Colonic mucosa (tissue), 4 donors: Measurements from ENCODE around the gene FADS3. TPM values are rescaled to one million over a fixed set of nuclear protein-coding genes. Genes with fewer than 3 reads are reported as not detected.

Source experiments
- DNase-seq: peaks from one replicate; pipeline ENCODE4 v3.0.0-alpha.2; 2020
- H3K27ac ChIP-seq: fragments of 200-600 bp; one replicate; pipeline ENCODE4 v1.8.0; 2021
- H3K27me3 ChIP-seq: fragments of 200-600 bp; one replicate; pipeline ENCODE4 v1.8.0; 2021
- H3K36me3 ChIP-seq: fragments of 200-600 bp; one replicate; pipeline ENCODE4 v1.8.0; 2021
- H3K4me1 ChIP-seq: fragments of 200-600 bp; one replicate; pipeline ENCODE4 v1.8.0; 2021; ENCODE audit warnings: mild to moderate bottlenecking
- H3K4me3 ChIP-seq: fragments of 200-600 bp; one replicate; pipeline ENCODE4 v1.8.0; 2021
- H3K9ac ChIP-seq, 2 donors: one replicate each; pipeline ENCODE4 v1.7.0; 2013; ENCODE audit warnings: control low read depth in 2 of 2, low read depth in 2 of 2, low read length in 2 of 2
- H3K9me3 ChIP-seq: fragments of 200-600 bp; one replicate; pipeline ENCODE4 v1.8.0; 2021
- CTCF ChIP-seq: fragments of 200-600 bp; IDR thresholded peaks from one replicate; pipeline ENCODE4 v1.8.0; 2022; ENCODE audit warnings: antibody characterized with exemption, mild to moderate bottlenecking
- intact Hi-C: fragments of 100-400 bp; cut with DNase I; formaldehyde crosslinking; loops from one replicate; pipeline ENCODE4 v1.14.1; 2022
- total RNA-seq, 2 donors: library from RNA; stranded (reverse); fragmentation: NEBNext Ultra II Directional in 1 of 2; extraction: Animal tissue kit (Norgen Biotek cat#: 25700) in 1 of 2; gene quantifications; one replicate each; pipeline ENCODE4 v1.2.1, GENCODE V29; 2021
- donor health status: healthy.
- donor health status: DM: no; HTN: no; CAD: no.
- donor health status: DM: no; HTN: no; CAD: no.

Gene FADS3
- total RNA-seq, 2 donors from 2014 or later, result 10.4 to 13.3 TPM

DNA sequence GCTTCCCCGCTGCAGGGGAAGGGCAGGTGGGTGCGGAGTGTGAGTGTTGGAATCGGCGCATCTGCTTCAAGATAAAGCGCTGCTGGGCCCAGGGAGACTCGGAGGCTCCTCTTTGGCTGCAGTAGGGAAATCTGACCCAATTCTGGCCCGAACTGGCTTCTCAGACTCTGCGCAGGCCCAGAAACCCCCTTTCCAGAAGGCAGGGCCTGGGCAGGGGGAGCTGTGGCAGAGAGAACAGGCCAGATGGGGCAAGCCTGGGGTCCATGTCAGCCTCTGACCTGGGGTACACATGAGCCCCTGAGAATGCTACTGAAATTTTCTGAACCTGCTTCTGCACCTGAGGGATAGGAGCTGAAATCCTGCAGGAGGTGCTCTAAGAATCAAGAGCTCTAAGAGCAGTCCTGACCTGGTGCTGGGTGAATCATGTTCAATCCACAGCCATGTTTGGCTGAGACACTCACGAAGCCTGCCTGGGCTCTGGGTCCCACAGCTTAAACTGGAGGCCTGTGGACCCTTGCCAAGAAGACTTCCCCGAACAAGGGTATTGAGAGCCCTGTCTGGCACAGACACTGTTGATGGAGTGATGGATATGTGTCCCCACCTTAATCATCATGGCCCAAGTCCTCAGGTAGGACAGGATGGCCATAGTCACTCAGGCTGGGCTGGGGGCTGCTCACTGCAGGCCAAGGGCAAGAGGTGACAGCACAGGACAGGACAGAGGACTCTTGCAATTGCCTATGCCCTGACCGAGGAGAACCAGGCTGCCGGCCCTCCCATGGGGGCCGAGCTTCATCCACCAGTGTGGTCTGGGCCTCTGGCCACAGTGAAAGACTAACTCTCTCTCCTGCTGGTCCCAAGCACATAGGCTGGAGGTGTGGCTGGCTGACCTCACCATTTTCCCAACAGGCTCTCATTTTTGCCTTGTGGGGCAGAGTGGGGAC lies 19.1 kb upstream of the FADS3 start:
- no peak for TF ChIP-seq CTCF
- Histone ChIP-seq H3K9me3 (no peaks in the 10 kb centered on the region), H3K27me3 (no peaks in the 10 kb centered on the region), H3K4me3 (no peak overlapping the region), H3K36me3 (no peaks in the 10 kb centered on the region), H3K27ac (no peak overlapping the region), H3K9ac (no peak overlapping the region), H3K4me1 (no peaks in the 10 kb centered on the region)
- intact Hi-C loops, result no loop called here
- DNase-seq, result no peak

- no peak overlapping the region for H3K4me3 ChIP-seq
- no peaks in the 10 kb centered on the region for H3K4me1 ChIP-seq
- TF ChIP-seq CTCF, result no peak
- no peak overlapping the region for H3K9ac ChIP-seq
- intact Hi-C loops, result no loop called here
- no peaks in the 10 kb centered on the region for H3K27me3 ChIP-seq
- no peaks in the 10 kb centered on the region for H3K9me3 ChIP-seq
- H3K27ac ChIP-seq, result no peak overlapping the region
- peak; percentile 52 for DNase-seq
- no peaks in the 10 kb centered on the region for H3K36me3 ChIP-seq
Measured at GRCh38 chr11:61908730-61909316, 17.5 kb upstream of the FADS3 start.

- Histone ChIP-seq H3K9ac (no peak overlapping the region), H3K9me3 (no peaks in the 10 kb centered on the region), H3K27me3 (no peaks in the 10 kb centered on the region), H3K27ac (no peak overlapping the region), H3K36me3 (no peaks in the 10 kb centered on the region), H3K4me3 (no peak overlapping the region), H3K4me1 (no peaks in the 10 kb centered on the region)
- intact Hi-C loops, result no loop called here
- DNase-seq, result no peak
- no peak for TF ChIP-seq CTCF
Measured at GRCh38 chr11:61907871-61908729, 16.8 kb upstream of the FADS3 start.

- no peak overlapping the region for H3K27ac ChIP-seq
- H3K9me3 ChIP-seq, result no peaks in the 10 kb centered on the region
- DNase-seq, result no peak
- intact Hi-C loops, result no loop called here
- H3K4me3 ChIP-seq, result no peak overlapping the region
- no peaks in the 10 kb centered on the region for H3K36me3 ChIP-seq
- no peaks in the 10 kb centered on the region for H3K27me3 ChIP-seq
- no peak overlapping the region for H3K9ac ChIP-seq
- no peak for TF ChIP-seq CTCF
- H3K4me1 ChIP-seq, result no peaks in the 10 kb centered on the region
Measured at GRCh38 chr11:61907282-61907681, 15.9 kb upstream of the FADS3 start.

- Histone ChIP-seq H3K4me3 (no peak overlapping the region), H3K4me1 (no peaks in the 10 kb centered on the region), H3K9me3 (no peaks in the 10 kb centered on the region), H3K27me3 (no peaks in the 10 kb centered on the region), H3K27ac (no peak overlapping the region), H3K9ac (no peak overlapping the region), H3K36me3 (no peaks in the 10 kb centered on the region)
- DNase-seq, result no peak
- TF ChIP-seq CTCF, result no peak
- intact Hi-C loops, result no loop called here
Measured at GRCh38 chr11:61906522-61906909, 15.2 kb upstream of the FADS3 start.
